Measurements from ENCODE around the gene KRTAP29-1.

KRTAP29-1 gene

GRCh38 chr17:41327411-41328120, 24.9 kb upstream of the KRTAP29-1 start:
- DNase-seq, result no peak

GRCh38 chr17:41326173-41327145, 23.8 kb upstream of the KRTAP29-1 start:
- no peak for DNase-seq

GRCh38 chr17:41325611-41326010, 23.0 kb upstream of the KRTAP29-1 start:
- DNase-seq, result no peak

GRCh38 chr17:41325126-41325525, 22.5 kb upstream of the KRTAP29-1 start:
- DNase-seq, result no peak

GRCh38 chr17:41324180-41325075, 21.8 kb upstream of the KRTAP29-1 start:
- no peak for DNase-seq

GRCh38 chr17:41322903-41323895, 20.5 kb upstream of the KRTAP29-1 start:
- no peak for DNase-seq

GRCh38 chr17:41322094-41322902, 19.6 kb upstream of the KRTAP29-1 start:
- DNase-seq, result peak; percentile 60

GRCh38 chr17:41318231-41318630, 15.6 kb upstream of the KRTAP29-1 start:
- DNase-seq, result no peak

- no peak for DNase-seq
These were observed 13.3 kb upstream of the KRTAP29-1 start for GRCh38 chr17:41315814-41316445.

- DNase-seq, result no peak
These were observed 12.6 kb upstream of the KRTAP29-1 start, which contains the start of gene KRTAP17-1 for GRCh38 chr17:41315204-41315794. Gene KRTAP17-1 (minus strand): TSS chr17:41315710. CDS start chr17:41315650, 60 bp downstream.

- DNase-seq, result no peak
These were observed 8.5 kb upstream of the KRTAP29-1 start for GRCh38 chr17:41311111-41311510.

- DNase-seq, result peak; percentile 88
These were observed 6.3 kb upstream of the KRTAP29-1 start, which contains the start of gene KRTAP16-1 for GRCh38 chr17:41308918-41309359. Gene KRTAP16-1 (minus strand): TSS chr17:41309309. CDS start chr17:41309253, 56 bp downstream.

GRCh38 chr17:41308251-41308917, 5.7 kb upstream of the KRTAP29-1 start:
- peak; percentile 90 for DNase-seq

GRCh38 chr17:41307647-41308046, 5.0 kb upstream of the KRTAP29-1 start:
- DNase-seq, result peak; percentile 78

GRCh38 chr17:41304091-41304490, 1.4 kb upstream of the KRTAP29-1 start:
- DNase-seq, result no peak

- DNase-seq, result no peak
These were observed 330 bp upstream of the KRTAP29-1 start for GRCh38 chr17:41302981-41303380.

- no peak for DNase-seq
These were observed 1.4 kb downstream of the KRTAP29-1 start for GRCh38 chr17:41301204-41301790.

GRCh38 chr17:41298458-41299135, 4.1 kb downstream of the KRTAP29-1 start:
- no peak for DNase-seq
